OCI-LY7 (cell line): Measurements from ENCODE around the gene FIGN. TPM values are rescaled to one million over a fixed set of nuclear protein-coding genes. Genes with fewer than 3 reads are reported as not detected.

Experiments
- BruUV-seq: library from RNA; stranded (reverse); fragments of 400-500 nt; replicated peaks from 2 replicates; lab custom pipeline; 2021; lab: Mats Ljungman, UMichigan
- CTCF ChIA-PET: fragments of 300-600 bp; sonication (Branson Sonifier 250); formaldehyde crosslinking; loops from one replicate; lab custom pipeline; 2022; ENCODE audit warnings: antibody characterized with exemption; ENCODE audit not compliant: unreplicated experiment; lab: Charles Lee
- POLR2A ChIA-PET: fragments of 300-600 bp; sonication (Branson Sonifier 250); formaldehyde crosslinking; loops from one replicate; lab custom pipeline; 2022; ENCODE audit warnings: antibody characterized with exemption; lab: Charles Lee
- DNase-seq: peaks from one replicate; pipeline ENCODE4 v3.0.0-alpha.2; 2015; ENCODE audit warnings: low spot score
- H2AFZ ChIP-seq: fragments of 200-600 bp; sonication (generic), shearing (Covaris generic); 2 replicates; pipeline ENCODE4 v1.6.1; 2014; ENCODE audit warnings: mild to moderate bottlenecking, antibody characterized with exemption, low read length, moderate library complexity
- H3K27ac ChIP-seq: fragments of 200-600 bp; sonication (generic); 2 replicates; pipeline ENCODE4 v1.5.1; 2014; ENCODE audit warnings: mixed run types, low read depth, mild to moderate bottlenecking, moderate library complexity, low read length, inconsistent platforms; ENCODE audit not compliant: poor library complexity, severe bottlenecking
- H3K36me3 ChIP-seq: fragments of 200-600 bp; sonication (generic); 2 replicates; pipeline ENCODE4 v1.6.1; 2014; ENCODE audit warnings: mild to moderate bottlenecking, antibody characterized with exemption, low read length, moderate library complexity, mixed read lengths; ENCODE audit not compliant: insufficient read depth
- H3K4me1 ChIP-seq: fragments of 200-600 bp; sonication (generic); 2 replicates; pipeline ENCODE4 v1.5.1; 2014; ENCODE audit warnings: mild to moderate bottlenecking, low read length; ENCODE audit not compliant: insufficient read depth, poor library complexity, severe bottlenecking
- H3K4me2 ChIP-seq: fragments of 200-600 bp; sonication (generic); 2 replicates; pipeline ENCODE4 v1.6.1; 2014; ENCODE audit warnings: mild to moderate bottlenecking, low read length
- H3K4me3 ChIP-seq: fragments of 200-600 bp; sonication (generic); 2 replicates; pipeline ENCODE4 v1.5.1; 2014; ENCODE audit warnings: mild to moderate bottlenecking, low read depth, low read length; ENCODE audit not compliant: poor library complexity, severe bottlenecking
- H3K79me2 ChIP-seq: fragments of 200-600 bp; sonication (generic); 2 replicates; pipeline ENCODE4 v1.6.1; 2016; ENCODE audit warnings: low read depth, mild to moderate bottlenecking, low read length, moderate library complexity, mixed read lengths; ENCODE audit not compliant: insufficient read depth
- H3K9me2 ChIP-seq: fragments of 200-600 bp; sonication (generic); 2 replicates; pipeline ENCODE4 v1.6.1; 2016; ENCODE audit warnings: mild to moderate bottlenecking, low read length, mixed read lengths; ENCODE audit not compliant: insufficient read depth
- H3K9me3 ChIP-seq: fragments of 200-600 bp; sonication (generic); 2 replicates; pipeline ENCODE4 v1.6.1; 2014; ENCODE audit warnings: mild to moderate bottlenecking, mixed run types, low read length, mixed read lengths
- H4K20me1 ChIP-seq: fragments of 200-600 bp; sonication (generic); 2 replicates; pipeline ENCODE4 v1.6.1; 2014; ENCODE audit warnings: mild to moderate bottlenecking, antibody characterized with exemption, low read length, moderate library complexity, mixed read lengths; ENCODE audit not compliant: insufficient read depth
- CTCF ChIP-seq: fragments of 200-600 bp; sonication (generic); conservative IDR thresholded peaks from 2 replicates; pipeline ENCODE4 v1.5.1; 2014; ENCODE audit warnings: mild to moderate bottlenecking, antibody characterized with exemption, low read length, moderate library complexity, mixed read lengths
- EZH2phosphoT487 ChIP-seq: fragments of 200-600 bp; sonication (generic); IDR thresholded peaks from 2 replicates; pipeline ENCODE4 v1.6.1; 2018; ENCODE audit warnings: low read depth, borderline replicate concordance, mild to moderate bottlenecking, mixed run types, antibody characterized with exemption, low read length, moderate library complexity, mixed read lengths
- intact Hi-C: fragments of 100-400 bp; cut with micrococcal nuclease; formaldehyde crosslinking; loops from one replicate; pipeline ENCODE4 v1.10.0; 2022; ENCODE audit not compliant: unreplicated experiment
- total RNA-seq, 2 experiments: library from RNA; depleted of rRNA in 1 of 2; stranded (reverse); fragments of >200 nt in 1 of 2; shearing (Covaris generic) in 1 of 2; gene quantifications; 2 replicates each; pipeline ENCODE4 v1.2.3, GENCODE V29; 2014 to 2022

FIGN gene
- total RNA-seq, 2 experiments from 2014 or later, result not detected

- H3K4me3 ChIP-seq, result no peak overlapping the region
- no peak overlapping the region for H2AFZ ChIP-seq
Observed at GRCh38 chr2:163736433-163737189, 803 bp upstream of the FIGN start.

GRCh38 chr2:163734881-163735684 lies 725 bp downstream of the FIGN start:
- no peak overlapping the region for H2AFZ ChIP-seq
- no peaks in the 10 kb centered on the region for H3K9me2 ChIP-seq
- intact Hi-C loops, result no loop called here
- no peaks in the 10 kb centered on the region for H4K20me1 ChIP-seq
- no peaks in the 10 kb centered on the region for H3K9me3 ChIP-seq
- no TSS peak for BruUV-seq
- TF ChIP-seq EZH2phosphoT487 (no peak), CTCF (no peak)
- no peak overlapping the region for H3K4me3 ChIP-seq
- POLR2A ChIA-PET, result no interaction called here
- H3K27ac ChIP-seq, result no peak overlapping the region
- DNase-seq, result no peak
- CTCF ChIA-PET, result no interaction called here
- no peak overlapping the region for H3K4me2 ChIP-seq
- no peaks in the 10 kb centered on the region for H3K4me1 ChIP-seq
- H3K36me3 ChIP-seq, result no peaks in the 10 kb centered on the region
- H3K79me2 ChIP-seq, result no peaks in the 10 kb centered on the region

More at GRCh38 chr2:163736433-163737189, 803 bp upstream of the FIGN start:
- TF ChIP-seq EZH2phosphoT487 (no peak), CTCF (no peak)
- H3K4me1 ChIP-seq, result no peaks in the 10 kb centered on the region
- no peaks in the 10 kb centered on the region for H3K79me2 ChIP-seq
- no peaks in the 10 kb centered on the region for H3K36me3 ChIP-seq
- no peak overlapping the region for H3K27ac ChIP-seq
- no peak for DNase-seq
- CTCF ChIA-PET, result no interaction called here
- H4K20me1 ChIP-seq, result no peaks in the 10 kb centered on the region
- H3K9me2 ChIP-seq, result no peaks in the 10 kb centered on the region
- POLR2A ChIA-PET, result no interaction called here
- no peak overlapping the region for H3K4me2 ChIP-seq
- BruUV-seq, result no TSS peak
- intact Hi-C loops, result no loop called here
- H3K9me3 ChIP-seq, result no peaks in the 10 kb centered on the region
